Sigmoid colon (tissue), 4 donors: Measurements from ENCODE around the gene KRTAP20-2.

Experiments
- CTCF ChIP-seq, 4 experiments: fragments of 450-650 bp in 3 of 4; fragments of 200-600 bp in 1 of 4; IDR thresholded peaks; one replicate each; pipeline ENCODE4 v1.5.1; 2016 to 2019; ENCODE audit warnings: antibody characterized with exemption in 4 of 4, mild to moderate bottlenecking in 3 of 4, moderate library complexity in 2 of 4
- EP300 ChIP-seq, 4 donors: sonication (generic); formaldehyde crosslinking; IDR thresholded peaks; one replicate each; pipeline ENCODE4 v1.6.1; 2017; ENCODE audit warnings: antibody characterized with exemption in 4 of 4
- POLR2A ChIP-seq, 2 donors: fragments of 450-650 bp; IDR thresholded peaks; one replicate each; pipeline ENCODE4 v1.6.1; 2016; ENCODE audit warnings: antibody characterized with exemption in 2 of 2, mild to moderate bottlenecking in 2 of 2, moderate library complexity in 2 of 2
- POLR2AphosphoS5 ChIP-seq, 4 donors: sonication (generic); formaldehyde crosslinking; IDR thresholded peaks; one replicate each; pipeline ENCODE4 v1.6.1; 2017; ENCODE audit warnings: antibody characterized with exemption in 4 of 4

- TF ChIP-seq CTCF (IDR thresholded peaks at IDR 0.05) (no peak), POLR2AphosphoS5 (IDR thresholded peaks at IDR 0.05) (no peak), POLR2A (IDR thresholded peaks at IDR 0.05) (no peak), EP300 (IDR thresholded peaks at IDR 0.05) (no peak)
Measured at GRCh38 chr21:30652891-30653290, 17.9 kb downstream of the KRTAP20-2 start.
